NCI-H69 (cell line): ENCODE measurements around the gene AHNAK.
A peak's percentile ranks its signal among the peaks of the same experiment; 100 is the strongest.
"Not testable (repeated sequence)": the region's sequence is repeated elsewhere in the genome, so short reads cannot be mapped to it uniquely, and the experiment has no call there.

Experiments
- DNase-seq: peaks from one replicate; lab custom pipeline; 2025; lab: John Stamatoyannopoulos, UW

The AHNAK gene

DNA sequence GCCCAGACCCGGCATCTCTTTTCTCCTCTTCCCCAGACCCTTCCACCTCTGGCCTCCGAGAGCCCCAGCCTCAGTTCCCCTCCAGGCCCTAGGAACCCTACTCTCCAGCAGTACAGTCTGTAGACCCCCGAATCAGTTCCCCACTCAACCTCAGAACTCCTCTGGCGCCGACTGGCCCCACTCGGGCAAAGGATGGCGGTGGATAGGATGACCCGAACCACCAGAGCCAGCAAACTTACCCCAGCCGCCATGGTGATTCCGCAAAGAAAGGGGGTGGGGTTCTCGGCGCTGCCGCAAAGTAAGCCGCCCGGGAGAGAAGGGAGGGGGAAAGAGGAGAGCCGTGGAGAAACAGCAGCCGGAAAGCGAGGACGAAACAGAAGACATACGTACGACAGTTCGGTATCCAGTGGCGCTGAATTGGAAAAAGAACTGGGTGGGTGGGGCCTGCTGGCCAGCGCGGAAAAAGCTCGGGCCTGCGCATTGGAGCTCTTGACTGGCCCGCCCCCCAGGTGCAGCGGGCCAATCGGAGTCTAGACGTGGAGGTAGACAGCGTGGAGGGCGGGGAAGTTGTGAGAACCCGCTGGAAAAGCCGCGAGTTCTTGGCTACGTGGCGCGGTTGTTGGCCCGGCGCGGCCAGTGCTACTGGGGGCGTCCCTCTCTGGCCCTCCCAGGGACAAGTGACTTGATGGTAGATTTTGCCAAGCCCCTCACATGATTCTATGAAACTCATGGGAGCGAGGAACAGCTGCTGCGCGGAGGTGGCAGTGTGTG lies 27.2 kb upstream of the AHNAK start, which contains the start of gene EEF1G:
TSS of gene EEF1G (minus strand) at position 300 of the 771 bp plus-strand sequence. CDS start at position 251, 49 bp downstream.
- peak; percentile 100 for DNase-seq

DNA sequence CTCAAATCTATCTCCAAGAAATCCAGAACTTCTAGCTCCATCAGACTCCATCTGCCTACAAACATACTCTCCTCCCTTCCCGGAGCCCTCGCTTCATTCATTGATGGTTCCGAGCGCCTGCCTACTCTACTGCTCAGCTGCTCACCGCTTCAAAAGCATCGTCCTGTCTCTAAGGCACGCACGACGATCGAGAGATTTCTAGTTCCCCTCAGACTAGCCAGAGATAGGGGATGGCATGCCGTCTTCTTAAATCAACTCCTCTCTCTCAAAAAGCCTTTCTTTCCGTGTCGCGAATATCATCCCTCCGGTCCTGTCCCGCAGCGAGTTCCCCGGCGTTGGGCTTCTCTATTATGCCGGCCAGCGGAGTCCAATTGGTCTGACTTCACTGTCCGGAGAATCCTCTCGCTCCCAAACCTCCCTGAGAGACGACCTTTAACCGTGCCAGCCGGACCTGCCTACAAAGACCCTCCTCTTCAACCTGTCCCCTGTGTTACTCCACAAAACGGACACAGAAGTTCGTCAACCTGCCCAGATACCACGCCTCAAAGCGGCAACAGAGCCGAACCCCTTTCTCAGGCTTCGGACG lies 26.5 kb upstream of the AHNAK start:
- peak; percentile 51 for DNase-seq

DNA sequence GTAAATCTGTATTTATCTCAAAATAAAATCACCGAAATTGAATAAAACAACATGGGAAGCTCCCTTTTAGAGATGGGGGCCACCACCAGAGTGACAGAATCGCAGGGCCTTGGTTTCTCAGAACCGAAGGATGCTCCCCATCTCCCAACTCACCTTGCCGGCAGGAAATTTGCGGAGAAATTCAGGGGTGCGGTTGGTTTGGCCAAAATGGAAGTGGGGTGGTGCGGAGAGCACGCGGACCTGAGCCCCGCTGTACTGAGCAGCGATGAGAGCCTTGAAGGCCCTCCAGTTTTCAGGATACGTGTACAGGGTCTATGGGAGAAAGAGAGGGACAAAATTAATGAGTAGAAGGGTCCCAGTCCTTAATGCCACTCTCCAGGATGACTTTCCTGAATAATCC lies 25.8 kb upstream of the AHNAK start:
- no peak for DNase-seq

GRCh38 chr11:62571493-62571892 lies 24.9 kb upstream of the AHNAK start:
- DNase-seq = not testable (repeated sequence)

GRCh38 chr11:62570903-62571302 lies 24.3 kb upstream of the AHNAK start:
- not testable (repeated sequence) for DNase-seq

- no peak for DNase-seq
Observed at GRCh38 chr11:62569611-62570010, 23.0 kb upstream of the AHNAK start.

GRCh38 chr11:62567018-62567633 lies 20.5 kb upstream of the AHNAK start:
- DNase-seq = no peak

GRCh38 chr11:62566247-62566646 lies 19.6 kb upstream of the AHNAK start:
- no peak for DNase-seq

DNA sequence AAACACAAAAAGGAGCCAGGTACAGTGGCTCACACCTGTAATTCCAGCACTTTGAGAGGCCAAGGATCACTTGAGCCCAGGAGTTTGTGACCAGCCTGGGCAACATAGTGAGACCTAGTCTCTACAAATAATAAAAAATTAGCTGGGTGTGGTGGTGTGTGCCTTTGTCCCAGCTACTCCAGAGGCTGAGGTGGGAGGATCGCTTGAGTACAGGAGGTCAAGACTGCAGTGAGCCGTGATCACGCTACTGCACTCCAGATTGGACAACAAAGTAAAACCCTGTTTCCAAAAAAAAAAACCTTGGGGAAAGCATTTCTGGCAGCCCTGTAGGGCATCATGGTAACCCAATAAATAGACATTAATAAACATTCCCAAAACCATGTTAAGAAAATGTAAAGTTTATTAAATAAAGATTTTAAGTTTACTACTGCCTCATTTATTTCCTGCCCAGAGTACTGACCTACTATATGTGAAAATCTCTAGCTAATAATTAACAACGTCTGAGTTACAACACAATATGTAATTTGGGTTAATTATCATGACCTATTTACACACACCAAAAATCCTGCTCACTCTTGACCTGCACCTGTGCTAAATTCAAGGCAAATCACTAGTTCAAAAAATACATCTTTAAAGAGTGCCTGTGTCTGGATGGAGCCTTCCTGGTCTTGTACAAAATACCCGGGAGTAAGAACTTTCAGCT lies 18.6 kb upstream of the AHNAK start:
- no peak for DNase-seq

DNA sequence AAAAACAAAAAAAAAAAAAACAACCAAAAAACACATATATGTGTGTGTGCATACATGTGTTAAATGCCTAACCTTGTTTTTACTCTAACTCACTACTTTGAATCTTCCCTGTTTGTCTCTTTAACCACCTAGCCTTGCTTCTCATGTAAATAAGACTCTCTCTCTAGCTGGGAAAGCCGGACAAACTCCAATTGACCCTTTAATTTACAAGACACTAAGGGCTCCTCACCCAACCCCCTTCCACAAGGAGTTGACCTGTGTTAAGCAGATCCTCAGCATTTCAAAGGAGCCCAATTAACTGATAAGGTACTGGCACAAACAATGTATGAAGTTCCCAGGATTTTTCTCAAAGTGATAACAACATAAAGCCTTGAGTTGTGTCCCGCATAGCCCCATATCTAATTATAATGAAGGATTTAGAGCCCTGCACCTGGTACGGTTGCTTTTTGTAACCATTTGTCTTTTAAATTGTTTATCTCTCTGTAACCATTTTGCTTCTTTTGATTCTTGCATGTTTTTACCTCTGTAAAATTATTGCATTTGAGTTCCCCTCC lies 15.1 kb upstream of the AHNAK start:
- DNase-seq = not testable (repeated sequence)

- DNase-seq = peak; percentile 76
Observed at GRCh38 chr11:62560566-62561103, 14.0 kb upstream of the AHNAK start.

DNA sequence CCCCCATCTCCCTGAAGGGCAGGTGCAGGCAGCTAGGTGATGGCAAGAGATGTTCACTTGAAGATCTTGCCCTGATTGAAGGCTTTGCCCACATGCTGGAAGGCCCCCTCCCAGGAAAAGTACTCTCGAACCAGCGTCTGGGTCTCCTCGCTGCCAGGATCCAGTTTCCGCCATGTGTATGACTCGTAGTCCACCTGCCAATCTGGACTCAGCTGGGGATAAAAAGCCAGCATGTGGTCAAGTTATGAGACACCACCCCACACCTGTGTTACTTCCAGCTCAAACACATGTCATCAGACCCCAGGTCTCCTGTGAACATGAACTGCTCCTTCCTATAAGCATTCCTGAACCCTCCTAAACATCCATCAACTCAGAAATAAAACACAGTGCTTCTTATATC lies 13.0 kb upstream of the AHNAK start:
- DNase-seq = peak; percentile 58

DNA sequence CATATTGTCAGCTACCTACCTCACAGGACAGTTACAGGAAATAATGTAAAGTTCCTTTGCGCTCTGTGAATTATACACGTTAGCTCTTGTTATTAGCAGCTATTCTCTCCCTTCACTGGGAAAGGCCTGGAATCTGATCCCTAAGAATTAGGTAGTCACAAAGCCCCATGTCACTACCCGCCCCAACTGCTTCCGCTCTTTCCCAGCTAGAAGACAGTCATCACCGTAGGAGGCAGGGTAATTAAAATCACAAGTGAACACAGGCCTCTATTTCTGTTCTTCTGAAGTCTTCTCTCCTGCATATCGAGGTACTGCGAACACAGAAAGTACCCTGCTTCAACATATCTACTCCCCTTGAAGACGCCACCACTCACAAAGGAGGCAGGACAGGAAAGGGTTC lies 12.6 kb upstream of the AHNAK start:
- DNase-seq = no peak

DNA sequence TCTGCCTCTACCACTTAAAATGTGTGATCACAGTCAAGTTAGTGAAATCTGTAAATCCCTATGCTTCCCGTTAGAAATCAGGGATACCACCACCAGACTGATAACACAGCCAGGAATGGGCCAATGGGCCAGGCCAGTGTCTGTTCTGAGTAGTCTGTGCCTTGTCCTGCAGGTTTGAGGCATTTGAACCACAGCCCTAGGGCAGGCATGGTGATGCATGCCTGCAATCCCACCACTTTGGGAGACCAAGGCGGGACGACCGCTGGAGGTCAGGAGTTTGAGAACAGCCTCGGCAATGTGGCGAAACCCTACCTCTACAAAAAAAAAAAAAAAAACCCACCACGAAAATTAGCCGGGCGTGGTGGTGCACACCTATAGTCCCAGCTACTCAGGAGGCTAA lies 12.1 kb upstream of the AHNAK start:
- DNase-seq = no peak

DNA sequence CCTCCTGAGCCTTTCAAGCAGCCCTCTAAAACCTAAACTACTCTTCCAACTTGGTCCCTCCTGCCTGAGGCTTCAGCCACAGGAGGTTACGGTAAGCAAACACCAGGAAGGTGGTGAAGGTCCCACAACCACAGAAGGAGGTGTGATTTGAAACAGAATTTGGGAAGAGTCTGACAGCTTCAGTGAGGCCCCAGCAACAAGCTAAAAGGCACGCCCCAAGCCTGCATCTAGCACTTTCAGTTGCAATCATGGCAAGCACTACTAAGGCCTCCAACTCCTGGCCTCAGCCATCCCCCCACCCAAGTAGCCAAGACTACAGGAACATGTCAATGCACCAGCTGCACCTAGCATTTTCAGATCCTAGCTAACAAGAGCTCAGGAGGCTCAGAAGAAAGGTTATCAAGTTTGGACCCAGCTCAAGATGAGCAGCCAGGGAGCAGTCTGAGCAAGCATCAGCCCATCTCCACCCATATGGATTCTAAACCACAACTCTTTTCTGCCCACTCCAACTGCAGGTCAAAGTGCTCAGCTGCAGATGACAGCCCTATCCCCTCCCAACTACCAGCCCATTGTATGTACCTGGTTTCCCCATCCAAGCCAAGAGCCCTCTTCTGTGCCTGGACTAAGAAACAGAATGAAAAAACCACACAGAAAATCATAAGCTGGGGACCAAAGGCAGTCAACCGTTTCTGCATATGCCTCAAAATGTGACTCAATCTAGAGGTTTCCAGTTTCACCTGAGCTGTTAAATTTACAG lies 10.4 kb upstream of the AHNAK start:
- peak; percentile 39 for DNase-seq

DNA sequence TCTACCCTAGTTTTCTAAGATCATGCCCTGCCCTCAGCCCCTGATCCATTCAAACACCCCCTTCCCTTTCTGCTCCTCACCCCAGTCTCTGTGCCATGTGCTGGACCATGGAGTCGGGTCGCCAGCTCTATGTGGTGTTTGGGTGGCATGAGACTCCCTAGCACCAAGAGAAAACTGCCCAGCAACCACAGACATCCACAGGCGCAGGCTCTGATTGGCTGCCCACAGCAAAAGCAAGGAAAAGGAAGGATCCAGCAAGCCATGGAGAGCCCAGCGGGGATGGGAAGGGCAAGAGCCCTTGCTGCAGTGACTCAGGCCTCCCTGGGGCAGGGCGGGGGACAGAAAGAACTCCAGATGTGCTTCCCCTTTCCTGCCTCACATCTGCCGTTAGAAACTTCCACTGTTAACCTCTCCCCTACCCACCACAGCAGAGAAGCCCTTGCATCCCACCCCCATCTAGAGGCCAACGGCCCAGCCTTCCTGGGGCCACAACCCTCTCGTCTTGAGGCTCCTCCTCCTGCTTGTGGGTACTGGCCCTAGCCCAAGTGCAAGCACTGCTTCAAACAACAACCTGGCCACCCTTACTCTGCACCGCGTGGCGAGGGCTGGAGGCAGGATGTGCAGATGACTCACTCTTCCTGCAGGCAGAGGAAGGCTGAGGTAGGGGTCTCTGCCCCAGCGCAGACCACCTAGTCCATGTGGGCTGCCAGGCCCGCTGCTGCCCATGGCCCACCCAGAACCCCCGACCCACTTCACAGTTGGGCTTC lies 9.7 kb upstream of the AHNAK start:
- DNase-seq = peak; percentile 60

DNA sequence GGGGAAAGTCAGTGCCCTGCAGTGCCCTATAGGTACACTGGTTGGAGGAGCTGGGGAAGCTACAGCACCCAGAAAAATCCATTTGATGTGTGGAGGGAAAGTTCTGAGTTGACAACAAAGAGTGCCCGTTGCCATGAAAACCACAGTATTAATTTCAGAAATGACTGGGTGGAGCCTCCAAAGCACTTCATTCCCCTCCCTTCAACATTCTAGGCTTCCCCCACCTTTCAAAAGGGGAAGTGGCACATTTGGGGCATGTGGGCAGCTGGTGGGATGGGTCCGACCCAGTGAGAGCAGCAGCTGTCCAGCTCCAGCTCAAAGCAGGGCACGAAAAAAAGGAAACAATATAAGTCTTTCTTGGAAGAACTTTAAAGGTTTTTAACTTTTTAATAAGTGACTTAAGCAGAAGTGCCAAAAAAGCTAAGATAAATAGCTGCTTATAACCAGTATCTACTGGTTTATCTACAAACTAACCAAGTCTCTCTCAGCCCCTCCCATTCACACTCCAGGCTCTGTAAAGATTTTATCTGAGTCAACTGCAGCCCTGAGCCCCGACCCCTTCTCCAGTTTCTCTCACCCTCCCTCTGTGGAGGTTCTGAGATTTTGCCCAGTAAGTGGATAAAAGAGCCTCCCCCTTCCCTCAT lies 9.0 kb upstream of the AHNAK start:
- no peak for DNase-seq

GRCh38 chr11:62554387-62555167 lies 8.0 kb upstream of the AHNAK start:
- peak; percentile 52 for DNase-seq

- DNase-seq = peak; percentile 43
Observed at GRCh38 chr11:62553839-62554361, 7.3 kb upstream of the AHNAK start.
